Lung (tissue), 12 donors: ENCODE data around the gene PLA2G15. TPM values are rescaled to one million over a fixed set of nuclear protein-coding genes. Genes with fewer than 3 reads are reported as not detected.

Experiments used
- ATAC-seq: fragments of 200-7000 bp; cut with Tn5 transposase; one replicate; pipeline ENCODE4 v1.9.1; 2020; ENCODE audit warnings: moderate number of reproducible peaks; ENCODE audit not compliant: insufficient read depth, low FRiP score
- DNase-seq, 3 donors: peaks; one replicate each; pipeline ENCODE4 v3.0.0-alpha.2; 2013 to 2017
- H3K27ac ChIP-seq, 2 donors: one replicate each; pipeline ENCODE4 v1.5.1; 2013; ENCODE audit warnings: mild to moderate bottlenecking in 2 of 2, moderate library complexity in 2 of 2, control low read depth in 1 of 2, inconsistent platforms in 1 of 2, low read depth in 1 of 2, low read length in 1 of 2
- H3K27me3 ChIP-seq, 3 donors: one replicate each; pipeline ENCODE4 v1.5.1; 2013; ENCODE audit warnings: low read length in 2 of 3; ENCODE audit not compliant: control insufficient read depth in 3 of 3, insufficient read depth in 3 of 3
- H3K36me3 ChIP-seq, 4 donors: one replicate each; pipeline ENCODE4 v1.5.1; 2013; ENCODE audit warnings: low read length in 4 of 4, mild to moderate bottlenecking in 1 of 4, moderate library complexity in 1 of 4; ENCODE audit not compliant: control insufficient read depth in 4 of 4, insufficient read depth in 4 of 4
- H3K4me1 ChIP-seq, 5 donors: one replicate each; pipeline ENCODE4 v1.5.1; 2013; ENCODE audit warnings: low read length in 5 of 5, mild to moderate bottlenecking in 2 of 5, moderate library complexity in 1 of 5; ENCODE audit not compliant: control insufficient read depth in 5 of 5, insufficient read depth in 5 of 5
- H3K4me3 ChIP-seq: one replicate; pipeline ENCODE4 v1.5.1; 2013; ENCODE audit warnings: mild to moderate bottlenecking, control low read depth, moderate library complexity
- H3K9ac ChIP-seq, 2 donors: one replicate each; pipeline ENCODE4 v1.5.1; 2013; ENCODE audit warnings: low read length in 2 of 2, control low read depth in 1 of 2; ENCODE audit not compliant: insufficient read depth in 1 of 2
- H3K9me3 ChIP-seq, 4 donors: one replicate each; pipeline ENCODE4 v1.5.1; 2013; ENCODE audit warnings: low read length in 3 of 4, mild to moderate bottlenecking in 1 of 4, moderate library complexity in 1 of 4; ENCODE audit not compliant: control insufficient read depth in 4 of 4, insufficient read depth in 3 of 4
- CTCF ChIP-seq: IDR thresholded peaks from 2 replicates; pipeline ENCODE4 v1.5.1; 2012; ENCODE audit warnings: mild to moderate bottlenecking; ENCODE audit errors: control extremely low read depth, extremely low read depth
- WGBS, 2 donors: extraction: QIAGEN DNeasy Blood & Tissue Kit; methylation state at CpG; one replicate each; pipeline ENCODE4 v1.1.7; 2013; 5-methylcytosine and 5-hydroxymethylcytosine counted together
- polyA plus RNA-seq, 2 donors: library from polyadenylated mRNA; stranded (reverse); fragments of 200-250 nt; gene quantifications; one replicate each; pipeline ENCODE4 v1.2.1, GENCODE V29; 2013
- total RNA-seq, 2 donors: library from RNA; depleted of rRNA in 1 of 2; stranded (reverse); fragments of >200 nt in 1 of 2; gene quantifications; one replicate each; pipeline ENCODE4 v1.2.1, GENCODE V29; 2014 to 2021
- donor health status: control.
- donor health status: control.
- donor health status: Bipolar disorder and iron deficiency.
- donor health status: healthy.
- donor health status: DM: yes; HTN: yes; CAD: no.

Gene PLA2G15
- total and polyA plus RNA-seq, 4 donors = 11.0 to 42.4 (median 19.6) TPM

DNA sequence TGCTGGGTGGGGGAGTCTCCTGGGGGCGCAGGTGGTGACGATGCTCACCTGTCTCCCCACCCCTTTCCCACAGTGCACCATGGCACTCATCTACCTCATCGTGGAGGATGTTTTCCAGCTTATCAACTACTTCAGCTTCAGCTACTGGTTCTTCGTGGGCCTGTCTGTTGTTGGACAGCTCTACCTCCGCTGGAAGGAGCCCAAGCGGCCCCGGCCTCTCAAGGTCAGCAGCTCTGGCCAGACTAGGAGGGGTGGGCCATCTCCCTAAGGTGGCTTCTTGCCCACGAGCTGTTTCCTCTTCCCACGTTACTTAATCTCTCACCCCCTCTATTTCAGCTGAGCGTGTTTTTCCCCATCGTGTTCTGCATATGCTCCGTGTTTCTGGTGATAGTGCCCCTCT lies 51.1 kb downstream of the PLA2G15 start:
- ATAC-seq (no peak), DNase-seq (no peak)
- no peak for TF ChIP-seq CTCF
- Histone ChIP-seq H3K27ac (peak overlapping the region in 1 of 2 donors; percentile 53), H3K27me3 (no peaks in the 10 kb centered on the region), H3K9me3 (no peaks in the 10 kb centered on the region), H3K4me1 (peaks cover 0 to 8% (median 0%) of the 10 kb centered on the region in 5 donors), H3K9ac (no peak overlapping the region), H3K36me3 (peaks cover 16 to 53% (median 28%) of the 10 kb centered on the region in 4 donors), H3K4me3 (no peak overlapping the region)
- WGBS, 2 donors = 73 to 74% methylated on average over 12 of the region's 12 CpGs

- DNase-seq (no peak), ATAC-seq (no peak)
- 63 to 81% methylated on average over 6 of the region's 6 CpGs for WGBS, 2 donors
- H3K9ac ChIP-seq = no peak overlapping the region
- TF ChIP-seq CTCF = no peak
- no peaks in the 10 kb centered on the region for H3K9me3 ChIP-seq
- peak overlapping the region in 1 of 2 donors; percentile 53 for H3K27ac ChIP-seq
- no peaks in the 10 kb centered on the region for H3K27me3 ChIP-seq
- H3K4me3 ChIP-seq = no peak overlapping the region
- peaks cover 0 to 8% (median 0%) of the 10 kb centered on the region in 5 donors for H3K4me1 ChIP-seq
- H3K36me3 ChIP-seq = peaks cover 16 to 49% (median 31%) of the 10 kb centered on the region in 4 donors
These were observed 51.5 kb downstream of the PLA2G15 start for GRCh38 chr16:68296693-68297092.

DNA sequence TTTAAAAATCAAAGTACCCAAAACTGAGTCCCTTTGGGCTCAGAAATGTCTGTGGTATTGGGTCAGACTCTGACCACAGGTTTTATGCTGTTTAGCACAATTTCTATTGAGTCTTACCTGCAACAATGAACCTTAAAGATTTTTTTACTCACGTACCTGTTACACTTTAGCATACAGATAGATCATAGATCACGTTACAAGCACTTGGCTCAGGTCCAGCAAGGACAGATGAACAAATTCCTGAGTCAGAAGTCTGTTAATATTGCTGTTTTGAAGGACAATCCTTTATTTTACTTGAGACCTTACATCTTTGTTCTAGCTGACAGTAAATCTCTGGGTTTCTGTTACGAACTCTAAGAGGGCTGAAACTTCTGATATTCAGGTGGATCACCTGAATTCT lies 52.7 kb downstream of the PLA2G15 start:
- Histone ChIP-seq H3K27me3 (no peaks in the 10 kb centered on the region), H3K9me3 (no peaks in the 10 kb centered on the region), H3K27ac (peak overlapping the region in 1 of 2 donors; percentile 86), H3K4me1 (peaks cover 0 to 8% (median 0%) of the 10 kb centered on the region in 5 donors), H3K4me3 (no peak overlapping the region), H3K9ac (no peak overlapping the region), H3K36me3 (peaks cover 25 to 55% (median 36%) of the 10 kb centered on the region in 4 donors)
- no peak for TF ChIP-seq CTCF
- WGBS, 2 donors = 66 to 76% methylated on average over 3 of the region's 3 CpGs
- ATAC-seq (no peak), DNase-seq (no peak)

- peak overlapping the region in 1 of 2 donors; percentile 86 for H3K27ac ChIP-seq
- no peak for DNase-seq
- ATAC-seq = no peak
These were observed 53.1 kb downstream of the PLA2G15 start for GRCh38 chr16:68298312-68298711.

More at GRCh38 chr16:68298312-68298711, 53.1 kb downstream of the PLA2G15 start:
- Histone ChIP-seq H3K9ac (no peak overlapping the region), H3K9me3 (no peaks in the 10 kb centered on the region), H3K4me3 (no peak overlapping the region), H3K27me3 (no peaks in the 10 kb centered on the region), H3K4me1 (peaks cover 0 to 8% (median 0%) of the 10 kb centered on the region in 5 donors), H3K36me3 (peaks cover 25 to 54% (median 37%) of the 10 kb centered on the region in 4 donors)
- WGBS, 2 donors = 81 to 83% methylated on average over 3 of the region's 3 CpGs
- TF ChIP-seq CTCF = no peak
